Gastrocnemius medialis (tissue), 4 donors: Measurements from ENCODE around the gene CDH2.

Experiments
- POLR2A ChIP-seq, 2 donors: fragments of 450-650 bp; IDR thresholded peaks; one replicate each; pipeline ENCODE4 v1.6.1; 2017; ENCODE audit warnings: antibody characterized with exemption in 2 of 2, mild to moderate bottlenecking in 2 of 2, moderate library complexity in 2 of 2
- TF ChIP-seq, protein P1 (sequence below), 5 experiments: fragments of 450-650 bp in 3 of 5; fragments of 200-600 bp in 2 of 5; sonication (generic) in 2 of 5; IDR thresholded peaks in 4 of 5; conservative IDR thresholded peaks in 1 of 5; 1 replicate in 4 of 5; 2 replicates in 1 of 5; pipeline ENCODE4 v1.5.1; 2016 to 2019; ENCODE audit warnings: antibody characterized with exemption in 5 of 5, mild to moderate bottlenecking in 3 of 5, moderate library complexity in 3 of 5

DNA sequence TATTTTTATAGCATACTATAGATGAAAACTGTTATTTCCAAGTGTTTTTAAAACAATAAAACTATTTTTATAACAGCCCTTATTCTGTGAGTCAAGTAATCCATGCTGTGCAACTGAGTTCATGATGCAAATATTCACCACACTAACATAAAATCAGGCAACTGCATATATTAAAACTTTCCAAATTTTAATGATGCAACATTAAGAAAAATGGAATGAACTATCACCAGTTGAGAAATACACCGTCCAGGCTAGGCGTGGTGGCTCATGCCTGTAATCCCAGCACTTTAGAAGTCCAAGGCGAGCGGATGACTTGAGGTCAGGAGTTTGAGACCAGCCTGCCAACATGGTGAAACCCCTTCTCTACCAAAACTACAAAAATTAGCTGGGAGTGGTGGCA, 114.5 kb downstream of the CDH2 start:
- TF ChIP-seq, protein P1, sequence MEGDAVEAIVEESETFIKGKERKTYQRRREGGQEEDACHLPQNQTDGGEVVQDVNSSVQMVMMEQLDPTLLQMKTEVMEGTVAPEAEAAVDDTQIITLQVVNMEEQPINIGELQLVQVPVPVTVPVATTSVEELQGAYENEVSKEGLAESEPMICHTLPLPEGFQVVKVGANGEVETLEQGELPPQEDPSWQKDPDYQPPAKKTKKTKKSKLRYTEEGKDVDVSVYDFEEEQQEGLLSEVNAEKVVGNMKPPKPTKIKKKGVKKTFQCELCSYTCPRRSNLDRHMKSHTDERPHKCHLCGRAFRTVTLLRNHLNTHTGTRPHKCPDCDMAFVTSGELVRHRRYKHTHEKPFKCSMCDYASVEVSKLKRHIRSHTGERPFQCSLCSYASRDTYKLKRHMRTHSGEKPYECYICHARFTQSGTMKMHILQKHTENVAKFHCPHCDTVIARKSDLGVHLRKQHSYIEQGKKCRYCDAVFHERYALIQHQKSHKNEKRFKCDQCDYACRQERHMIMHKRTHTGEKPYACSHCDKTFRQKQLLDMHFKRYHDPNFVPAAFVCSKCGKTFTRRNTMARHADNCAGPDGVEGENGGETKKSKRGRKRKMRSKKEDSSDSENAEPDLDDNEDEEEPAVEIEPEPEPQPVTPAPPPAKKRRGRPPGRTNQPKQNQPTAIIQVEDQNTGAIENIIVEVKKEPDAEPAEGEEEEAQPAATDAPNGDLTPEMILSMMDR (IDR thresholded peaks at IDR 0.05 in 4 of 5, conservative IDR thresholded peaks at IDR 0.05 in 1 of 5): no peak
- TF ChIP-seq POLR2A (IDR thresholded peaks at IDR 0.05): no peak
